ENCODE measurements around the gene TMEM270. TPM values are rescaled to one million over a fixed set of nuclear protein-coding genes. Genes with fewer than 3 reads are reported as not detected.
A peak's percentile ranks its signal among the peaks of the same experiment; 100 is the strongest.

The TMEM270 gene
- polyA plus RNA-seq, 2 of the 4 experiments (the other 2 are of a cell fraction) = not detected

DNA sequence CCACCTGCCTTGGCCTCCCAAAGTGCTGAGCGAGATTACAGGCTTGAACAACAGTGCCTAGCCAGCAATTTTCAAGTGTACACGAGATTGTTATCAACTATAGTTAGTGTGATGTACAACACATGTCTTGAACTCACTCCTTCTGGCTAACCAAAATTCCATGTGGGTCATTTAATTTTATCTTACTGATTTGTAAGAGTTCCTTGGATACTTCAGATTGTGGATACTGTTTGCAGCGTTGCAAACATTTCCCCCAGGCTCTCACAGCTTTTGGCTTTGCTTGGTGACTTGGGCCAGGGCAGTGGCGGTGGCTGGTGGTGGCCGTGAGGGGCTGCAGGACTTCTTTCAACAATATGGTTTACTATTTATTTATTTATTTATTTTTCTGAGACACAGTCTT, 8.5 kb upstream of the TMEM270 start:
- peaks cover 36% of the 10 kb centered on the region for H3K4me1 ChIP-seq
- no peak for FAIRE-seq

DNA sequence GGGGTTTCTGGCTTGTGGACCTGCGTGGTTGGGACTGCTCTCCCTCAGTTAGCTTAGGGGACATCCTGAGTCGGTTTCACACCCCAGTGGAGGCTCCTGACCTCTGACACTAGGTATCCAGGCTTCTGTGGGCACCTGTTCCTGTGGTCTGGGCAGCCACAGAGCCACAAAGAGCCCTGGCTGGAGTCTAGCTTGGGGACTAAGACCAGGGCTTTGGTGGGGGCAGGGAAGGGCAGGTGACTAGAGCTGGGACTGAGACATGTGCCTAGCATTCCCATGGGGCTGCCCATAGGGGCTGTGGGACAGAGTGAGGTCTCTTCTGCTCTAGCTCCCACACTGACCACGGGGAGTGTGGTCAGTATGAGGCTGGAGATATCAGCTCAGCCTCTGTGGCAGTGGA, 4.0 kb upstream of the TMEM270 start:
- ChIA-PET CTCF (interaction anchor here (0.6 to 5.4 kb wide), 19 partner anchors 9 to 250 kb away, joined by 3 to 53 read pairs (median 6); partner anchors contain the start of genes ABHD11 and METTL27), POLR2A (interaction anchor here (1.4 kb wide), 1 partner anchor 118 kb away, joined by 4 read pairs; the partner anchor contains the start of gene ABHD11)
- Histone ChIP-seq H3K27ac (no peak overlapping the region; a peak in 1 of 6 replicates), H3K4me2 (no peak overlapping the region), H3K9me3 (no peaks in the 10 kb centered on the region), H3K4me3 (no peak overlapping the region), H3K4me1 (peaks cover 8% of the 10 kb centered on the region)
- TF ChIP-seq GATA3 (IDR thresholded peaks at IDR 0.05; ENCODE audit: borderline replicate concordance) = no peak
- TF ChIP-seq HEYL (CRISPR knock-in tag; IDR thresholded peaks at IDR 0.05) = no peak
- TF ChIP-seq EHF (CRISPR knock-in tag; IDR thresholded peaks at IDR 0.05) = no peak
- no peak for TF ChIP-seq MAFK (IDR thresholded peaks at IDR 0.05; ENCODE audit: partially characterized antibody)
- TF ChIP-seq, protein P1, sequence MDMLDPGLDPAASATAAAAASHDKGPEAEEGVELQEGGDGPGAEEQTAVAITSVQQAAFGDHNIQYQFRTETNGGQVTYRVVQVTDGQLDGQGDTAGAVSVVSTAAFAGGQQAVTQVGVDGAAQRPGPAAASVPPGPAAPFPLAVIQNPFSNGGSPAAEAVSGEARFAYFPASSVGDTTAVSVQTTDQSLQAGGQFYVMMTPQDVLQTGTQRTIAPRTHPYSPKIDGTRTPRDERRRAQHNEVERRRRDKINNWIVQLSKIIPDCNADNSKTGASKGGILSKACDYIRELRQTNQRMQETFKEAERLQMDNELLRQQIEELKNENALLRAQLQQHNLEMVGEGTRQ (IDR thresholded peaks at IDR 0.05) = no peak
- no peak for TF ChIP-seq TP53 (CRISPR knock-in tag; IDR thresholded peaks at IDR 0.05)
- TF ChIP-seq ESRRA (IDR thresholded peaks at IDR 0.05; ENCODE audit: borderline replicate concordance, low read length) = no peak
- DNase-seq (ENCODE audit: low read depth in 1 of 2, low spot score in 1 of 2) = no peak
- FAIRE-seq = no peak
- ATAC-seq = no peak
- 12% methylated on average over 3 of the region's 3 CpGs for WGBS (ENCODE audit: missing lambda C conversion rate)

More for the DNA sequence above, 8.5 kb upstream of the TMEM270 start:
- Histone ChIP-seq H3K4me2 (no peak overlapping the region; the same call in 2 of the 3 replicates), H3K9me3 (no peaks in the 10 kb centered on the region), H3K27ac (peak overlapping the region; percentile 73 to 83; a peak in 5 of 6 replicates), H3K4me3 (no peak overlapping the region)
- ATAC-seq = no peak
- CTCF ChIA-PET = interaction anchor here (0.5 to 1.5 kb wide), 2 partner anchors 13 to 25 kb away, joined by 3 to 4 read pairs; no protein-coding TSS in a partner anchor
- POLR2A ChIA-PET = no interaction called here
- DNase-seq (ENCODE audit: low read depth in 1 of 2, low spot score in 1 of 2) = no peak
- TF ChIP-seq RARB (CRISPR knock-in tag; IDR thresholded peaks at IDR 0.05) (no peak), MAFK (IDR thresholded peaks at IDR 0.05; ENCODE audit: partially characterized antibody) (peak; percentile 10), BHLHE40 (IDR thresholded peaks at IDR 0.05; ENCODE audit: low read depth, low read length) (no peak), ZSCAN20 (CRISPR knock-in tag; IDR thresholded peaks at IDR 0.05) (no peak), FOXS1 (CRISPR knock-in tag; IDR thresholded peaks at IDR 0.05) (no peak)
- TF ChIP-seq, protein P2, sequence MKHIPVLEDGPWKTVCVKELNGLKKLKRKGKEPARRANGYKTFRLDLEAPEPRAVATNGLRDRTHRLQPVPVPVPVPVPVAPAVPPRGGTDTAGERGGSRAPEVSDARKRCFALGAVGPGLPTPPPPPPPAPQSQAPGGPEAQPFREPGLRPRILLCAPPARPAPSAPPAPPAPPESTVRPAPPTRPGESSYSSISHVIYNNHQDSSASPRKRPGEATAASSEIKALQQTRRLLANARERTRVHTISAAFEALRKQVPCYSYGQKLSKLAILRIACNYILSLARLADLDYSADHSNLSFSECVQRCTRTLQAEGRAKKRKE (CRISPR knock-in tag; IDR thresholded peaks at IDR 0.05; ENCODE audit: low read depth) = no peak
- WGBS (ENCODE audit: missing lambda C conversion rate) = 85% methylated on average over 5 of the region's 5 CpGs

DNA sequence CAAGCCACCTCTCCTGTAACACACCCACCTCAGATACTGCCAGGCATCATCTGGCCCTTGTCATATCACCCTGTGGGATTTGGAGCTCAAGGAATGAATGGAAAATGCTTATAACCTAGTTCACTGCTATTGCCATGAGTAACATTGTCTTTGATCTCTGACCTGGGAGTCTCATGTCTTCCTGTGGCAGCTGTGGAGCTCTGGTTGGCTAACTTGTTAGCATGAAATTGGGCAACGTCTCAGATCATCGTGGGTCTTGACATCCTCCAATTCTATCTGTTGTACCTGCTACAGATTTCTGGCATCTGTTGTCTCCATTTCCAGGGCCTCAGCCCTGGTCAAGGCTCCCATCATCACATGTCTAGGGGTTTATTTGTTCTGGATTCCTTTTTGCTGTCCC, 2.2 kb upstream of the TMEM270 start:
- H3K9me3 ChIP-seq = no peaks in the 10 kb centered on the region
- ChIA-PET CTCF (interaction anchor here (0.8 to 1.6 kb wide), 4 partner anchors 9 to 252 kb away, joined by 3 to 6 read pairs (median 4); no protein-coding TSS in a partner anchor), POLR2A (no interaction called here)
- H3K4me3 ChIP-seq = no peak overlapping the region
- WGBS (ENCODE audit: missing lambda C conversion rate) = 40% methylated on average over 2 of the region's 2 CpGs
- no peak overlapping the region for H3K4me2 ChIP-seq
- ATAC-seq = 0 out of 6 replicates have a peak, but pooled peaks of 1 of the 2 experiments have one; percentile 14
- FAIRE-seq = no peak
- TF ChIP-seq, protein P3, sequence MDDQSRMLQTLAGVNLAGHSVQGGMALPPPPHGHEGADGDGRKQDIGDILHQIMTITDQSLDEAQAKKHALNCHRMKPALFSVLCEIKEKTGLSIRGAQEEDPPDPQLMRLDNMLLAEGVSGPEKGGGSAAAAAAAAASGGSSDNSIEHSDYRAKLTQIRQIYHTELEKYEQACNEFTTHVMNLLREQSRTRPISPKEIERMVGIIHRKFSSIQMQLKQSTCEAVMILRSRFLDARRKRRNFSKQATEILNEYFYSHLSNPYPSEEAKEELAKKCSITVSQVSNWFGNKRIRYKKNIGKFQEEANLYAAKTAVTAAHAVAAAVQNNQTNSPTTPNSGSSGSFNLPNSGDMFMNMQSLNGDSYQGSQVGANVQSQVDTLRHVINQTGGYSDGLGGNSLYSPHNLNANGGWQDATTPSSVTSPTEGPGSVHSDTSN (IDR thresholded peaks at IDR 0.05) = no peak
- TF ChIP-seq KDM1A (IDR thresholded peaks at IDR 0.05; ENCODE audit: low read depth) (no peak), TFCP2L1 (CRISPR knock-in tag; IDR thresholded peaks at IDR 0.05) (no peak), HDAC2 (IDR thresholded peaks at IDR 0.05) (no peak), HOXA7 (CRISPR knock-in tag; IDR thresholded peaks at IDR 0.05) (no peak)
- TF ChIP-seq, protein P4, sequence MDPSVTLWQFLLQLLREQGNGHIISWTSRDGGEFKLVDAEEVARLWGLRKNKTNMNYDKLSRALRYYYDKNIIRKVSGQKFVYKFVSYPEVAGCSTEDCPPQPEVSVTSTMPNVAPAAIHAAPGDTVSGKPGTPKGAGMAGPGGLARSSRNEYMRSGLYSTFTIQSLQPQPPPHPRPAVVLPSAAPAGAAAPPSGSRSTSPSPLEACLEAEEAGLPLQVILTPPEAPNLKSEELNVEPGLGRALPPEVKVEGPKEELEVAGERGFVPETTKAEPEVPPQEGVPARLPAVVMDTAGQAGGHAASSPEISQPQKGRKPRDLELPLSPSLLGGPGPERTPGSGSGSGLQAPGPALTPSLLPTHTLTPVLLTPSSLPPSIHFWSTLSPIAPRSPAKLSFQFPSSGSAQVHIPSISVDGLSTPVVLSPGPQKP (IDR thresholded peaks at IDR 0.05; ENCODE audit: low read depth, low read length) = no peak
- no peak overlapping the region for H3K27ac ChIP-seq
- 0 out of 3 replicates have a peak, but pooled peaks cover 3% of the 10 kb centered on the region for H3K4me1 ChIP-seq
- DNase-seq (ENCODE audit: low read depth in 1 of 2, low spot score in 1 of 2) = peak in 1 of 2 experiments; percentile 41
